HCT116 (cell line): ENCODE measurements around the gene BAIAP2L1. TPM values are rescaled to one million over a fixed set of nuclear protein-coding genes. Genes with fewer than 3 reads are reported as not detected.

Experiments used
- ATAC-seq: fragments of 200-7000 bp; cut with Tn5 transposase; 2 replicates; pipeline ENCODE4 v1.9.1; 2020; ENCODE audit warnings: mild to moderate bottlenecking, moderate library complexity
- BruUV-seq: library from RNA; stranded (reverse); fragments of 400-500 nt; replicated peaks from 2 replicates; lab custom pipeline; 2021; lab: Mats Ljungman, UMichigan
- CTCF ChIA-PET: fragments of 300-600 bp; sonication (Branson Sonifier 250); formaldehyde crosslinking; loops from one replicate; lab custom pipeline; 2021; ENCODE audit warnings: antibody characterized with exemption; lab: Charles Lee
- POLR2A ChIA-PET: fragments of 300-600, 350-600 bp; sonication (Branson Sonifier 250); formaldehyde crosslinking; loops from one replicate; lab custom pipeline; 2021; ENCODE audit warnings: antibody characterized with exemption; lab: Charles Lee
- RAD21 ChIA-PET, 2 experiments: fragments of 300-600 bp; sonication (Branson Sonifier 250); formaldehyde crosslinking; loops; one replicate each; lab custom pipeline; 2023; ENCODE audit warnings: low total read pairs in 2 of 2; ENCODE audit not compliant: uncharacterized antibody in 2 of 2, unreplicated experiment in 2 of 2, low non-redundant PET in 1 of 2; lab: Charles Lee
- DNase-seq: peaks from one replicate; pipeline ENCODE4 v3.0.0-alpha.2; 2010; ENCODE audit warnings: low read depth, low spot score
- H2AFZ ChIP-seq: fragments of 200-600 bp; shearing (Covaris generic), sonication (generic); 2 replicates; pipeline ENCODE4 v1.6.1; 2017; ENCODE audit warnings: low read depth, mixed run types, mixed read lengths, antibody characterized with exemption, low read length; ENCODE audit not compliant: poor library complexity, severe bottlenecking
- H3K27ac ChIP-seq: 2 replicates; pipeline ENCODE4 v1.5.1; 2012; ENCODE audit warnings: low read depth, low read length
- H3K27me3 ChIP-seq: fragments of 200-600 bp; sonication (generic); 2 replicates; pipeline ENCODE4 v1.6.1; 2016; ENCODE audit warnings: mixed run types, low read length, mixed read lengths; ENCODE audit not compliant: insufficient read depth
- H3K36me3 ChIP-seq, 2 experiments: fragments of 200-500 bp in 1 of 2; fragments of 200-600 bp in 1 of 2; sonication (Bioruptor generic) in 1 of 2; sonication (generic) in 1 of 2; 2 replicates each; pipeline versions ENCODE4 v1.5.1 to v1.6.1; 2014 to 2016; ENCODE audit warnings: low read length in 2 of 2, inconsistent platforms in 1 of 2, mixed read lengths in 1 of 2, mixed run types in 1 of 2; ENCODE audit not compliant: insufficient read depth in 2 of 2, control insufficient read depth in 1 of 2
- H3K4me1 ChIP-seq, 2 experiments: fragments of 200-600 bp in 1 of 2; sonication (generic) in 1 of 2; 2 replicates each; pipeline versions ENCODE4 v1.5.1 to v1.6.1; 2012 to 2017; ENCODE audit warnings: low read length in 2 of 2, inconsistent platforms in 1 of 2, mild to moderate bottlenecking in 1 of 2, mixed read lengths in 1 of 2, mixed run types in 1 of 2, moderate library complexity in 1 of 2; ENCODE audit not compliant: insufficient read depth in 2 of 2, control insufficient read depth in 1 of 2
- H3K4me2 ChIP-seq: fragments of 200-600 bp; sonication (generic); 2 replicates; pipeline ENCODE4 v1.6.1; 2017; ENCODE audit warnings: mixed run types, low read length, mixed read lengths
- H3K4me3 ChIP-seq, 2 experiments: fragments of 200-600 bp in 1 of 2; sonication (generic) in 1 of 2; replicated peaks in 1 of 2; 2 replicates each; pipeline ENCODE4 v1.5.1; 2011 to 2016; ENCODE audit warnings: low read length in 2 of 2, control low read depth in 1 of 2, low read depth in 1 of 2, mild to moderate bottlenecking in 1 of 2, mixed read lengths in 1 of 2, mixed run types in 1 of 2
- H3K79me2 ChIP-seq: fragments of 200-600 bp; sonication (generic); 2 replicates; pipeline ENCODE4 v1.6.1; 2017; ENCODE audit warnings: mild to moderate bottlenecking, mixed run types, low read length, moderate library complexity, mixed read lengths; ENCODE audit not compliant: insufficient read depth
- H3K9ac ChIP-seq: fragments of 200-600 bp; sonication (generic); 2 replicates; pipeline ENCODE4 v1.6.1; 2016; ENCODE audit warnings: low read length, mixed read lengths
- H3K9me2 ChIP-seq: fragments of 200-600 bp; sonication (generic), shearing (Covaris generic); 2 replicates; pipeline ENCODE4 v1.6.1; 2017; ENCODE audit warnings: mixed run types, mild to moderate bottlenecking, moderate library complexity; ENCODE audit not compliant: insufficient read depth
- H3K9me3 ChIP-seq, 2 experiments: fragments of 200-500 bp in 1 of 2; fragments of 200-600 bp in 1 of 2; sonication (Bioruptor generic) in 1 of 2; sonication (generic) in 1 of 2; 2 replicates each; pipeline ENCODE4 v1.6.1; 2014 to 2017; ENCODE audit warnings: low read length in 2 of 2, mixed read lengths in 2 of 2, inconsistent platforms in 1 of 2, low read depth in 1 of 2, mild to moderate bottlenecking in 1 of 2, mixed run types in 1 of 2, moderate library complexity in 1 of 2; ENCODE audit not compliant: control insufficient read depth in 1 of 2, insufficient read depth in 1 of 2
- H4K20me1 ChIP-seq: fragments of 200-600 bp; sonication (generic), shearing (Covaris generic); 2 replicates; pipeline ENCODE4 v1.6.1; 2017; ENCODE audit warnings: mixed run types, mild to moderate bottlenecking, moderate library complexity; ENCODE audit not compliant: insufficient read depth
- CEBPB ChIP-seq: IDR thresholded peaks from 2 replicates; pipeline ENCODE4 v1.6.1; 2012; ENCODE audit warnings: low read depth
- CTCF ChIP-seq, 3 experiments: fragments of 200-600 bp in 1 of 3; sonication (generic) in 1 of 3; IDR thresholded peaks in 2 of 3; conservative IDR thresholded peaks in 1 of 3; 2 replicates each; pipeline ENCODE4 v1.5.1; 2012 to 2017; ENCODE audit warnings: low read depth in 2 of 3, low read length in 2 of 3, antibody characterized with exemption in 1 of 3, borderline replicate concordance in 1 of 3, control low read depth in 1 of 3, mild to moderate bottlenecking in 1 of 3, mixed read lengths in 1 of 3, mixed run types in 1 of 3, moderate library complexity in 1 of 3; ENCODE audit not compliant: insufficient read depth in 1 of 3
- EGR1 ChIP-seq: IDR thresholded peaks from 2 replicates; pipeline ENCODE4 v1.6.1; 2012; ENCODE audit warnings: low read depth
- ELF1 ChIP-seq: IDR thresholded peaks from 2 replicates; pipeline ENCODE4 v1.6.1; 2012; ENCODE audit warnings: low read depth, borderline replicate concordance
- EZH2 ChIP-seq: fragments of 200-600 bp; sonication (generic); IDR thresholded peaks from 2 replicates; pipeline ENCODE4 v1.6.1; 2017; ENCODE audit warnings: antibody characterized with exemption, mixed run types
- FOSL1 ChIP-seq: IDR thresholded peaks from 2 replicates; pipeline ENCODE4 v1.6.1; 2012; ENCODE audit warnings: low read depth
- MAX ChIP-seq: IDR thresholded peaks from 2 replicates; pipeline ENCODE4 v1.6.1; 2012
- POLR2A ChIP-seq: IDR thresholded peaks from 2 replicates; pipeline ENCODE4 v1.7.0; 2011; ENCODE audit warnings: borderline replicate concordance; ENCODE audit not compliant: insufficient read depth, insufficient read length; ENCODE audit errors: extremely low read depth
- POLR2AphosphoS5 ChIP-seq: IDR thresholded peaks from 2 replicates; pipeline ENCODE4 v1.6.1; 2011; ENCODE audit warnings: mild to moderate bottlenecking, low read depth, low read length, moderate library complexity
- SIN3A ChIP-seq: IDR thresholded peaks from 2 replicates; pipeline ENCODE4 v1.6.1; 2012; ENCODE audit warnings: low read depth
- SP1 ChIP-seq: IDR thresholded peaks from 2 replicates; pipeline ENCODE4 v1.6.1; 2012; ENCODE audit warnings: low read depth
- SRF ChIP-seq: IDR thresholded peaks from 2 replicates; pipeline ENCODE4 v1.6.1; 2012; ENCODE audit warnings: low read depth
- ZBTB33 ChIP-seq: IDR thresholded peaks from 2 replicates; pipeline ENCODE4 v1.6.1; 2011; ENCODE audit warnings: mild to moderate bottlenecking, low read length, moderate library complexity; ENCODE audit not compliant: insufficient replicate concordance; ENCODE audit errors: extremely low read depth
- ZFX ChIP-seq: fragments of 450-650 bp; IDR thresholded peaks from 2 replicates; pipeline ENCODE4 v1.6.1; 2017
- ZNF274 ChIP-seq: fragments of 200-500 bp; sonication (Bioruptor generic); IDR thresholded peaks from 2 replicates; pipeline ENCODE4 v1.6.1; 2014; ENCODE audit warnings: mild to moderate bottlenecking, low read depth, low read length, inconsistent platforms
- intact Hi-C: fragments of 100-400 bp; cut with micrococcal nuclease; formaldehyde crosslinking; loops from 2 replicates; pipeline ENCODE4 v1.10.0; 2022
- total RNA-seq: library from RNA; stranded (reverse); gene quantifications from one replicate; pipeline ENCODE4 v1.2.1, GENCODE V29; 2021; ENCODE audit not compliant: unreplicated experiment

Gene BAIAP2L1
- total RNA-seq, 1 experiment from 2014 or later: 61.2 TPM

GRCh38 chr7:98335411-98335977 lies 65.4 kb downstream of the BAIAP2L1 start (continued):
- TF ChIP-seq ZBTB33 (no peak), SRF (no peak), ZNF274 (no peak), CTCF (IDR thresholded peaks at IDR 0.05 in 2 of 3, conservative IDR thresholded peaks at IDR 0.05 in 1 of 3; ENCODE audit: borderline replicate concordance in 1 of 3, insufficient read depth in 1 of 3, low read depth in 2 of 3, low read length in 2 of 3) (no peak), POLR2AphosphoS5 (no peak), ZFX (no peak), ELF1 (no peak)

GRCh38 chr7:98334081-98334480 lies 66.8 kb downstream of the BAIAP2L1 start:
- Histone ChIP-seq H3K9me3 (0 out of 4 replicates have a peak, but pooled peaks cover 0 to 6% of the 10 kb centered on the region in 2 experiments), H2AFZ (no peak overlapping the region), H3K4me2 (no peak overlapping the region), H3K9ac (no peak overlapping the region), H3K9me2 (no peaks in the 10 kb centered on the region), H3K4me1 (peaks cover 7 to 31% of the 10 kb centered on the region in 2 experiments; a peak in 3 of 4 replicates), H4K20me1 (0 out of 2 replicates have a peak, but pooled peaks cover 3% of the 10 kb centered on the region), H3K4me3 (no peak overlapping the region), H3K36me3 (peaks cover 0 to 10% of the 10 kb centered on the region in 2 experiments; a peak in 1 of 4 replicates), H3K27ac (no peak overlapping the region), H3K79me2 (peaks cover 32% of the 10 kb centered on the region), H3K27me3 (no peaks in the 10 kb centered on the region)
- no TSS peak for BruUV-seq
- ATAC-seq (no peak), DNase-seq (no peak)
- POLR2A ChIA-PET: no interaction called here
- CTCF ChIA-PET: no interaction called here
- intact Hi-C loops: no loop called here
- RAD21 ChIA-PET: no interaction called here
- no peak for TF ChIP-seq SIN3A
- TF ChIP-seq POLR2A: no peak
- no peak for TF ChIP-seq MAX
- TF ChIP-seq FOSL1: no peak
- no peak for TF ChIP-seq ZBTB33
- TF ChIP-seq EGR1: no peak
- TF ChIP-seq POLR2AphosphoS5: no peak
- no peak for TF ChIP-seq CEBPB
- no peak for TF ChIP-seq EZH2
- TF ChIP-seq SP1: no peak
